NCI-H2081 (cell line): ENCODE results near the gene ATL2.
"Not testable (repeated sequence)": the region's sequence is repeated elsewhere in the genome, so short reads cannot be mapped to it uniquely, and the experiment has no call there.

ENCODE experiments used
- DNase-seq, 2 experiments: peaks; one replicate each; lab custom pipeline; 2025; lab: John Stamatoyannopoulos, UW

Gene ATL2

DNA sequence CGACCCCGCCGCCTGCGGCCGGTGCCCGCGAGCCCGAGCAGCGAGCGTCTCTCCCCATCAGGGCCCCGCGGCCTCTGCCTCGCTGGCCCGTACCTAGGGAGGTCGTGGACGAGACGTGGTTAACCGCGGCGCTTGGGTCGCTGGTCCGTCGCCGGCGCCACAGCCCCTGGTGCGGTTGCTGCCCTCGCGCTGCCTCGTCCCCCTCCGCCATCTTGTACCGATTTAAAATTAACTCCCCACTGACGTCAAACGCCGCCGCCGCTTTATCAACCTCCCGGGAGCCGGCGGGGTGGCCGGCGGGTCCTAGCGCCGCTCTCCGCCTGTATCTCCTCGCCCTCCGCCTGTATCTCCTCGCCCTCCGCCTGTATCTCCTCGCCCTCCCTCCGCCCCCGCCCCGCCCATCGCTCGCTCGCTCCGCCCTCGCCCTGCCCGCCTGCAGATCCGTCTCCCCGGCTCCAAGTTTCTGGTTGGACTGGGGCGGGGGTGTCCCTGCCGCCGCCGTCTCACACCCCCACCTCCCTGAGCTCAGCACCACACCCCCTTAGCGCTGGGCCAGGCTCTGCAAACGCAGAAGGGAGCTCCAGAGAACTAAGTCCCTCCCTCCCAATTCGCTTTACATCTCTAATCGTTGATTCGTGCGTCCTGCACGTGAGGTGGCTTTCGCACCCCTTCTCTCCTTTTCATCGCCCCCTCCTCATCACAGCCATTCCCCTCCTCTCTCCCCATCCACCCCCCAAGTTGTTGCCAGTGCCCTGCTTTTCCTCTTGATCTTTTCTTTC lies at the start of gene ATL2:
Gene ATL2, minus strand, starts transcription at position 224 of the 779 bp plus-strand sequence. Its CDS starts 13 bp downstream, at position 211.
- DNase-seq = peak; percentile 96 to 97

DNA sequence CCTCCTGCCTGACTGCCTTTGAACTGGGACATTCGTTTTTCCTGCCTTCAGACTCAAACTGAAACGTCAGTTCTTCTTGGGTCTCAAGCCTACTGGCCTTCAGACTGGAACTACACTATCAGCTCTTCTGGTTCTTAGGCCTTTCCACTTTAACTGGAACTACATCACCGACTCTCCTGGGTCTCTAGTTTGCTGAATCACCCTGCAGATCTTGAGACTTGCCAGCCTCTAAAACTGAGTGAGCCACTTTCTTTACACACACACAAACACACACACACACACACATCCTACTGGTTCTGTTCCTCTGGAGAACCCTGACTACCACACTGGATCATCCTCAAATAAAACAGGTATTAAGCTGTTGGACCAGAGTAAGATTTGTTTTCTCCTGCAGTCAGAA lies 46.7 kb upstream of the ATL2 start:
- DNase-seq = no peak

DNA sequence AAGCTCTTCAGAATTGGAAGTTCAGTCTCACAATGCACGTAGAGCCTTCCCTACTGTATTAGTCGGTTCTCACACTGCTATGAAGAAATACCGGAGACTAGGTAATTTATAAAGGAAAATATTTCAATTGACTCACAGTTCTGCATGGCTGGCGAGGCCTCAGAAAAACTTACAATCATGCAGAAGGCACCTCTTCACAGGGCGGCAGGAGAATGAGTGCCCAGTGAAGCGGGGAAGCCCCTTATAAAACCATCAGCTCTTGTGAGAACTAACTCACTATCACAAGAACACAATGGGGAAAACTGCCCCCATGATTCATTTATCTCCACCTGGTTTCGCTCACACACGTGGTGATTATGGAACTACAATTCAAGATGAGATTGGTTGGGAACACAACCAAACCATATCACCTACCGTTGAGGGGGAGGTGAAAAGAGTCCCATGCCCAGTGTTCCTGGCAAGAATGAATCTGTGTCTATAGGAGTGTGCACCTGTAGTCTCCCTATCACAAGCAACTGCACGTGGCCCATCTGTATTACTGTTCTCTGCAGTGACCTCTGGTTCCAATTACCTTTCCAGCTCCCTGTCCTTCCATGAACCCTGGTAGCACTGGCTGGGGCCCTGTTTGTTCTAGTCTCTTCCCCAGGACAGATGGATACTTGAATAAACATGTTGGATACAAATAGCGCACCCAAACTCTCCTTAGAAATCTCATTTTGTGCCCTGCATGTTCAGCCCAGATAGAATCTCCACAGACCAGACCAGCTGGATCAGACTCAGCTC lies 44.4 kb upstream of the ATL2 start:
- DNase-seq = no peak

DNA sequence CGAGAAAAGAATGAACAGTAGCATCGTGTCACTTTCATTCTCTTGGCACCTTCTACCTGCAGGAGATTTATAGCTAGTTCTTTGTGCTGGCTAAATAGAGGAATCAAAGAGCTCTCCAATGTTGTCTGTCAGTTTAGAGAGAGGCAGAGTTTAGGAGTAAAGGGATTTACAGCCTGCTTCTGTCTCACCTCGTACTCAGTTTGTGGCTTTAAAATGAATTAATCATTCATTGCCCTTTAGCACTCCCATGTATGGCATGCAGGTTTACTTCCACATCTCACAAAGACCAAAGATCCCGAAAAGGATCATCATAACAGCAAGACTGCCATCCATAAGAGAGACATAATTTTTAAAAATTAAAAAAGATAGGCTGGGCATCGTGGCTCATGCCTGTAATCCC lies 42.4 kb upstream of the ATL2 start:
- DNase-seq = no peak

DNA sequence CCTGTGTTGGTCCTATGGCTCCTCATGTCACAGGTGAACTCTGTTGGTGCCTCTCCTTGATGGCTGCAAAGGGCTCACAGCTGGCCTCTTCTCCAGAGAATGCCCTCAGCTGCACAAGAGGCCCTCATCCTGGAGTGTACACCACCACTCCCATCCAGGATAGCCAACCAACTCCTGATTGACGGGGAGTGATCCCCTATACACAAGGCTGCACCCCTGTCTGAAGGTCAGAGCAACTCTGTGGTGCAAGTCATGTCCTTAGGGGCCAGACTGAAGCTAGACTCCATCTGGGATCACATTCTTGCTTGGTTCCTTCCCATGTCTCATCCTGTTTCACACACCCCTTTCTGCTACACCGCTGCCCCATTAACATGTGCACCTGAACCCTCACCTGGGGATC lies 41.7 kb upstream of the ATL2 start:
- DNase-seq = no peak

DNA sequence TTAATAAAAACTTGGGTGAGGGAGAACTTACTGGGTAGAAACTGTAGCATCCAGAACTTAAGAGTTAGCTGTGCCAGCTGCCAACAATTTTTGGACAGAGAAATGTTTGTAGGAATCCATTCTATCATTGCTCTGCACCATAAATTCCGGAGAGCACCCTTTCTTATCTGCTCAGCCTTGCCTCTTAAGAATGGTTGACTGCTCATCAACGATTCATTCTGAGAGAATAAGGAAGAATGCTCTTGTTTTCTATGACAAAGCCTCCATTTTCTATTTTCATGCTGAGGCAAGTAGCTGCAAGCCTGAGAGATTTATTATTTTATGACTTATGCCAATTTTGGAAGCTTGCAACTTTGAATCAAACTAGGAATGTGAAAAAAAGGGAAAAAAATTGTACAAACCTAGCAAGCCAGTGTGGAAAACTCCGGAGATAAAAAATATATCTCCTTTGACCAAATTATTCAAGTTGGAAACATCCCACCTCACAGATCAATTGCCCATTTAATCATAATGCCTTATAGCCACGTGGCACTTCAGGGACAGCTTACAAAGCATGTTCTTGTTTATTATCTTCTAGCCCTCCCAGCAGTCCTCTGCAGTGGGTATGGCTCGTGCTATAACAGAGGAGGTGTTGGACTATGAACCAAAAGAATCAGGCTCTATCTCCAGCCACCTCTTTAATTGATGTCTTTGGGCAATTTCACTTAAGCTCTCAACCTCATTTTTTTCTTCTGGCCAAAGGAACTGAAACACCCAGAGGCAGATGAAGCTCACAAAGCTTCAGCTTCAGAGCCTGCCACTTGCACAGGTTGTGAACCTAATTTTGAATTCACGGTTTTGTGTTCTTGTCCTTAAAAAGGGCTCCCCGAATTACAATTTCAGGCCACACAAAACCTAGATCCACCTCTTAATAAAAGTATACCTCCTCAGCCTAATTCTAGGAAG lies 40.9 kb upstream of the ATL2 start:
- DNase-seq = no peak

DNA sequence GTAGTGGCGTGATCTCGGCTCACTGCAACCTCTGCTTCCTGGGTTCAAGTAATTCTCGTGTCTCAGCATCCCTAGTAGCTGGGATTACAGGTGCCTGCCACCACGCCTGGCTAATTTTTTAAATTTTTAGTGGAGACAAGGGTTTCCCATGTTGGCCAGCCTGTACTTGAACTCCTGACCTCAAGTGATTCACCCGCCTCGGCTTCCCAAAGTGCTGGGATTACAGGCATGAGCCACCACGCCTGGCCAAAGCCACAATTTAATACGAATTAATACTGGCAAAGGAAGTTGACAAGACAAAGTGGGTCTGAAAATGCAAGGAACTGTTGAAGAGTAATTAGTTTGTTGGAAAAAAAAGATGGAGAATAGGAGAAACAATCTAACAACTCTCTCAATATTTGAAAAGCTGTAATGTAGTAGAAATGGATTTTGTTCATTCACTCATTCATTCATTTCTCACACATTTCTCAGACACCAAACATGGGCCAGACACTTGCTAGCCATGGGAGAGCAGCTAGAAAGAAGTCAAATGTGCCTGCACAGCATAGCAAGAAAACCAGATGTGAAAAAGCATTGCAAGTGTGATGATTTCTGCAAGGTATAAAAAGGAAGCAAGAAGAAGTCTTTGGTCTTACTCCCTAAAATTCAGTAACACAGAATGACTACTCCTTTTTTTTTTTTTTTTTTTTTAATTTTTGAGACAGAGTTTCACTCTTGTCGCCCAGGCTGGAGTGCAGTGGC lies 39.4 kb upstream of the ATL2 start:
- DNase-seq = no peak

DNA sequence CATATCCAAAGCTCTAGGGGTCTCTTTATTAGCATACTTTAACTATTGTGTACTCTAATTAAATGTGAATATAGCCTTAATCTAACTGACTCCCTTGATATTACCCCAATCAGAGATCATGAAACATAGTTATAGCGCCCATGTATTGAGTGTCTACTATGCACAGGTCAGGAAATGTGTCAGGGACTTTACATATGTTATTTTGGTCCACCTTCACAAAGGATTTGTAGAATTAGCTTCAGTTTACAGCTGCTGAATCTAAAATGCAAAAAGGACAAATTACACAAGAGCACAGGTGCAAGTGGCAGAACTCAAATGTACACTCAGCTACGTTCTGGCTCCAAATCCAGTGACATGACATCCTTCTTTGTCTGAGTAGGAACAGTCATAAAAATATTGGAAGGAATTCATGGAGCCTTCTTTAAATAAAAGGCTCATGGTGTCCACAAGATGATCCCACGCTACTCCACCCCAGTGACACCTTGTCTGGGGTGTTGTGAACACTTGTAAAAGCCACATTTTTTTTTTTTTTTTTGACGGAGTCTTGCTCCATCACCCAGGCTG lies 38.7 kb upstream of the ATL2 start:
- no peak for DNase-seq

DNA sequence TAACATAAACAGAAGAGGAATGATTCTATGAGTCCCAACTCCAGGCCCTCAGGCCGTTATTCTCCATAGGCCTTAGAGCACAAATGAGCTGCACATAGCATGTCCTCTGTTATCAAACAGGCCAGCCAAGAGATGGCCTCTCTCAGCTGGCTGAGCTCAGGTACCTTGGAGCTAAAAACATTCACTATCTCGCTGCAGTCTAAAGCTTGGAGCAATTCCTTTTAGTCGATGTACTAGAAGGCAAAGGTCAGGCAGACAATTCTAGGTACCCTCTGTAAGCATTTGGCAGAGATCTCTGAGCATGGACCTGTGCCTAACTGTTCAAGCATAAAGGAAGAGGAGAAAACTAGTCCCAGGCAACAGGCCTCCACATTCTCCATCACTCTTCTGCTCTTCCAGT lies 38.0 kb upstream of the ATL2 start:
- no peak for DNase-seq

DNA sequence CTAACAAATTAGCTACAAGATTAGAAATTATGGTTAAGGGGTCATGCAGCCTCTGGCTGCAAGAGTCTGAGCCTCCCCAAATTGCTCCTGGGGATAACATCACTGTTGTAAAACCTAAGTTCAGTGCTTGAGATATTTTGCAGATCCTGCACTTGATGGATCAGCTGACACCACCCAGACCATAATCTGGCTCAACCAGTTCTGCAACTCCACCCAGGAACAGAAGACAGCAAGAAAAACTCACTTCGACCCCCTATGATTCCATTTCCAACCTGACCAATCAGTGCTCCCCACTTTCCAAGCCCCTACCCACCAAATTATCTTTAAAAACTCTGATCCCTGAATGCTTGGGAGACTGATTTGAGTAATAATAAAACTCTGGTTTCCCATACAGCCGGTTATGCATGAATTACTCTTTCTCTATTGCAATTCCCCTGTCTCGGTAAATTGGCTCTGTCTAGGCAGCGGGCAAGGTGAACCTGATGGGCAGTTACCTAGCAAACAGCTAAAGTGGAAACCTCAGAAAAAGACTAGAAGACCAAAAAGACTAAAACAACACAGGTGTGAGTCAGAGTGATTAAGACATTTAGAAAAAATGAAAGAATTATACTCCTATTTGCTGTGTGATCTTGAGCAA lies 35.3 kb upstream of the ATL2 start:
- not testable (repeated sequence) for DNase-seq

DNA sequence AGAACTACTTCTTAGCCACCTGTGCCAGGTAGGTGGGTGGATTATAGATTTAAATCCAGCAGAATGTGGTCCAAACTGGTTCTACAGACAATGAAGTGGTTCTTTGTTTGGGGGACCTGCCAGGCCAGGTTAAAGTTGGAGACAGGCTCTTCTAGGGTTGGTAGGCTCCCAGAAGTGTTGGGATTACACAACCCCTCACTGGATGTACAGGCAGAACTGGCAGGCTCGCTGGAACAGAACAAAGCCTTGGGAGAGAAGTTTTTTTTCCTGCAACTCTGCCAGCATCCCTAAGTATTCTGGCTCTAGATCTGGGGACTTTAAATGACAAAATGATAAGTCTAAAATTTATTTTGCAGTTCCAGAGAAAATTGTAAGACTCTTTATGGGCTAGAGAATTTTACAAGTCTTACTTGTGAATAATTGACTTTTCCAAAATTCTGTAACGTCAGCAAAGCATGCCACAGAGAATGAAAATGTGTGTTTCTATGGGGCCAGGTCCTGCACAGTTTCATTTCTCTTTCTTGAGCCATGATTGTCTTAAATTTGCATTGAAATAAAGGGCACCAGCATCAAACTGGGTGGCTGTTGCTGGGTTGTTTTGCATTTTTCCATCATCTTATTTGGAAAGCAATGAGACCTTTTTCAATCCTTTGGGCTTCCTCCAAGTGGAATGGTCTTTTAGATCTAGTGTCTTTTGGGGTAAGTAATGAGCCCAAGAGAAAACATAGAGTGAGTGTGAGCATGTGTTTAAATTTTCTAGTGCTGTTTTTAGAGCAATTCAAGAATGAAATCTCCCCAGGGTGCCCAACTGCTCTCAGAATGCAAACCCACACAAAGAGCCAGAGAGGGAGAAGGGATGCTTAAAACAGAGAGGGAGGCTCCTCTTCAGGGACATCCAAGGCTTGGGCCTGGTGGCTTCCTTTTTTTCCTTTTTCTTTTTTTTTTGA lies 32.4 kb upstream of the ATL2 start:
- no peak for DNase-seq

DNA sequence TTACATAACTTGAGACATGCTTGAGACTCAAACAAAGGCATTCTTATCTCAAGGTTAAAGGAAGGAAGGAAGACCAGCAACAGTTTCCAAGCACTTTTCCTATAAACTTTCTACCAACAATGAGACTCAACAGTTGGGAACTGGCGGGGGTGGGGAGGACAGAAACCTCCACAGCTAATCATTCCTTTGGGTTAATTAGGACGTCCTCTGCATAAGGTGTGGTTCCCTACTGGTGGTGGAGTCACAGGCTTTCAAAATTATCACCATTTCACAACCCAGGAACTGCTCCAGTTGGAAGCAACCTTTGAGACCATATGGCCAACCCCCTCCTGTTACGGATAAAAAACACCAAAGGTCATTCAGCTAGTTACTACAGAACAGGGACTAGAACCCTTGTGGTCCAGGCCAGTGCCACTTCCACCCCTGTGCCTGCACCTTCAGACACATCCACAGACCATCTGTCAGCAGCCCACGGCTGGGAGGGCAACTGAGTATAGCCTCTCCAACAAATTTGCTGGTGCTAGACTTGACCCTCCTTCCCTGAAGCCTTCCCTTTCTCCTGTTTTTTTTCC lies 30.1 kb upstream of the ATL2 start:
- no peak for DNase-seq

DNA sequence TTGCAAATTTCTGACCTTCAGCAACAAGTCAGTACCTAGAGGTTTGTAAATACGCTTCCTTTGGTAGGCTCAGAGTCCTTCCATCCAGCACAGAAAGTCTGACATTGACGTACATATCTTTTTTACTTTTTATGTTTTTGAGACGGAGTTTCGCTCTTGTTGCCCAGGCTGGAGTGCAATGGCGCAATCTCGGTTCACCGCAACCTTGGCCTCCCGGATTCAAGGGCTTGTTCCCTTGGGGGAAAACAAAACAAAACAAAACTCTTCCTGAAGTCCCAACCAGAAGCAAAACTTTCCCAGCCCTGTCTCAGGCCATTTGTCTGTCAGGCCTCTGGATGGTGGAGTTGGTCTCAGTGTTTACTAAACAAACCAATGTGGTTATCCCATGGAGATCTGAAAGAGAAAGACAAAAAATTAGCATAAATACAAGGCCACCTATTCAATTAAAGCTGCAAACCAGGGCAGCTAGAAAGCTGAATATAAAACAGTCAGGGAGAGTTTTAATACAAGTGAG lies 29.6 kb upstream of the ATL2 start:
- DNase-seq = no peak

DNA sequence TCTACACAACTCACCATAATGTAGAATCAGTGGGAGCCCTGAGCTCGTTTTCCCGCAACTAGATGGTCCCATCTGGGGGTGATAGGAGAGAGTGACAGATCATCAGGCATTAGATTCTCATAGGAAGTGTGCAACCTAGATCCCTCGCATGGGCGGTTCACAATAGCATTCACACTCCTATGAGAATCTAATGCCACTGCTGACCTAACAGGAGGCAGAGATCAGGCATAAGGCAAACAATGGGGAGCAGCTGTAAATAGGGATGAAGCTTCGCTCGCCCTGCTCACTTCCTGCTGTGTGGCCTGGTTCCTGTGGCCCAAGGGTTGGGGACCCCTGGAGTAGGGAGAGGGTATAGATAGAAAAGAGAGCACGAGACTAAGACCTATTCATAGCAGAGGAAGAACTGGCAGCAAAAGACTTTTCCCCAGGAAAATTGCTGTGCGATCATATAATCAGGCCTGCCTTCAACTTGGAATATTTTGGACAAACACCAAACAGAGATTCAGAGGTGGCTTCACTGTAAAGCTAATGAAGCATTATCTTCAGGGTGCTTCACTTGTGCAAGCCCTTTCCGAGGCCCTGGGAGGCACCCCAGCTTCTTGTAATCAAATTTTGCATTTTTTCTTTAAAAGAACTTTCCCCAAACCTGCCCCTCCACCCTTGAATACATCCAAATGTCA lies 29.0 kb upstream of the ATL2 start:
- no peak for DNase-seq

DNA sequence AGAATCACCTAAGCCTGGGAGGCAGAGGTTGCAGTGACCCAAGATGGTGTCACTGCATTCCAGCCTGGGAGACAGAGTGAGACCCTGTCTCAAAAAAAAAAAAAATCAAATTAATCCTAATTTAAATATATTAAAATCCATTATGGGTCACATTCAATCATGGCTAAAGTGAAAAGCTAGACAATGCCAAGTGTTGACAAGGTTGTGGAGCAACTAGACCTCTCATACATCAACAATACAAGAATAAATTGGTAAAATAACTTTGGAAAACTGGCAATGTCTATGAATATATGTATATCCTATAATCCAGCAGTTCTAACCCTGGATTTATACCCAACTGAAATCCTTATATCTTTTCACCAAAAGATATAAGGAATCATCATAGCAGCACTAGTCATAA lies 23.4 kb upstream of the ATL2 start:
- no peak for DNase-seq

DNA sequence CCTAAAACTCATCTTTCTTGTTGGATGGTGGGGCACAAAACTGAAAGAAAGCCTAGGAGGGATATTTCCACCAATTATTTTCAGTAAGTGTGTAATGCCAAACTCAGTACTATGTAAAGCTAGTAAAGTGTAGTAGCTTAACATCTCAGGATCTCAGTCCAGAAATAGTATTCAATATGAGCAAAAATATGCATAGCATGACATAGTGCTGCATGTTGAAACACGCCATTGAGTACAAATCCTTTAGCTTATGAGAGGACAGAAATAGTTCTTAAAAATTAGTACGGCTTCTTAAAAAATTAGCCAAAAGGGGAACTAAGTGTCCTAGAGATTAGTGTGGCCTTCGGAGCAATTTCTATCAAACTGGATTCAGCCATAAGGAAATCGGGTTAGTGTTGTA lies 21.7 kb upstream of the ATL2 start:
- DNase-seq = no peak

DNA sequence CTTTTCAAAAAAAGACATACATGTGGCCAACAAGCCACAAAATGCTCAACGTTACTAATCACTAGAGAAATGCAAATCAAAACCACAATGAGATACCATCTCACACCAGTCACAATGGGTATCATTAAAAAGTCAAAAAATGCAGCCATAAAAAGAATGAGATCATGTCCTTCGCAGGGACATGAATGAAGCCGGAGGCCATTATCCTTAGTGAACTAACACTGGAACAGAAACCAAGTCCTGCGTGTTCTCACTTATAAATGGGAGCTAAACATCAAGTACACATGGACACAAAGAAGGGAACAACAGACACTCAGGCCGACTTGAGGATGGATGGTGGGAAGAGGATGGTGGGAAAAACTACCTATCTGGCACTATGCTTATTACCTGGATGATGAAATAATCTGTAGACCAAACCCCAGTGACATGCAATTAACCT lies 17.8 kb upstream of the ATL2 start:
- no peak for DNase-seq

DNA sequence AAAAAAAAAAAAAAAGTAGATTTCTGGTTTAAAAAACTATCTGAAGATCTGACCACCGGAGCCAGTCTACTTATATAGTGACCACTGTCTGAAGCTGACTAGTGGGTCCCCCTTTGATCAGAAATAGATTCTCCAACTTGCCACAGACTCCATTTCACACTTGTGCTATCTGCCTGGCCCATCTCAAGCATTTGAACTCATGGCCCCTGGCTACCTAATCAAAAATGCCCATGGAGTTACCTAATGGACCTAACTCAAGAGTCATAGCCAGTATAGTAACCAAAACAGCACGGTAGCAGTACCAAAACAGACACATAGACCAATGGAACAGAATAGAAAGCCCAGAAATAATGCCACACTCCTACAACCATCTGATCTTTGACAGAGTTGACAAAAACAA lies 17.0 kb upstream of the ATL2 start:
- no peak for DNase-seq
